Small intestine (tissue), 7 donors: Measurements from ENCODE around the gene TMEM163. TPM values are rescaled to one million over a fixed set of nuclear protein-coding genes. Genes with fewer than 3 reads are reported as not detected.
"Not testable (repeated sequence)": the region's sequence is repeated elsewhere in the genome, so short reads cannot be mapped to it uniquely, and the experiment has no call there.

Experiments used
- DNase-seq, 2 donors: peaks; one replicate each; pipeline versions ENCODE4 v3.0.0 to v3.0.0-alpha.2; 2013
- FAIRE-seq: peaks from 2 replicates; lab custom pipeline; 2012; peaks lifted over from hg19 to GRCh38; lab: Jason Lieb, UNC
- H3K27ac ChIP-seq, 3 donors: one replicate each; pipeline ENCODE4 v1.5.1; 2013; ENCODE audit warnings: low read length in 2 of 3, mild to moderate bottlenecking in 2 of 3, control low read depth in 1 of 3, inconsistent platforms in 1 of 3, low read depth in 1 of 3, moderate library complexity in 1 of 3
- H3K27me3 ChIP-seq, 3 donors: one replicate each; pipeline ENCODE4 v1.6.1; 2013; ENCODE audit warnings: low read length in 3 of 3, inconsistent platforms in 1 of 3; ENCODE audit not compliant: control insufficient read depth in 3 of 3, insufficient read depth in 3 of 3
- H3K36me3 ChIP-seq, 3 donors: one replicate each; pipeline ENCODE4 v1.6.1; 2013; ENCODE audit warnings: low read length in 3 of 3, inconsistent platforms in 1 of 3, low read depth in 1 of 3, mild to moderate bottlenecking in 1 of 3, moderate library complexity in 1 of 3; ENCODE audit not compliant: control insufficient read depth in 3 of 3, insufficient read depth in 2 of 3
- H3K4me1 ChIP-seq, 3 donors: one replicate each; pipeline ENCODE4 v1.6.1; 2013; ENCODE audit warnings: low read length in 2 of 3, inconsistent platforms in 1 of 3, low read depth in 1 of 3, mild to moderate bottlenecking in 1 of 3, moderate library complexity in 1 of 3; ENCODE audit not compliant: control insufficient read depth in 3 of 3, insufficient read depth in 2 of 3
- H3K4me3 ChIP-seq, 3 donors: one replicate each; pipeline ENCODE4 v1.5.1; 2013; ENCODE audit warnings: low read length in 3 of 3, control low read depth in 1 of 3, inconsistent platforms in 1 of 3, low read depth in 1 of 3, mild to moderate bottlenecking in 1 of 3, moderate library complexity in 1 of 3
- H3K9me3 ChIP-seq, 2 donors: one replicate each; pipeline ENCODE4 v1.6.1; 2013; ENCODE audit warnings: low read depth in 1 of 2, low read length in 1 of 2; ENCODE audit not compliant: control insufficient read depth in 2 of 2, insufficient read depth in 1 of 2
- WGBS, 3 donors: extraction: QIAGEN DNeasy Blood & Tissue Kit; methylation state at CpG; one replicate each; pipeline ENCODE4 v1.1.7; 2013; 5-methylcytosine and 5-hydroxymethylcytosine counted together
- polyA plus RNA-seq, 4 donors: library from polyadenylated mRNA; stranded (reverse) in 3 of 4; unstranded in 1 of 4; fragments of 200-250 nt in 3 of 4; fragments of 120-200 nt in 1 of 4; gene quantifications; one replicate each; pipeline versions ENCODE4 v1.2.1 to v1.2.3, GENCODE V29; 2013
- donor health status: healthy with polysubstance abuse.
- donor health status: control.
- donor health status: control.
- donor health status: Bipolar disorder and iron deficiency.
- donor health status: healthy.

Gene TMEM163
- polyA plus RNA-seq, 4 donors: 0.13 to 0.57 (median 0.38) TPM

DNA sequence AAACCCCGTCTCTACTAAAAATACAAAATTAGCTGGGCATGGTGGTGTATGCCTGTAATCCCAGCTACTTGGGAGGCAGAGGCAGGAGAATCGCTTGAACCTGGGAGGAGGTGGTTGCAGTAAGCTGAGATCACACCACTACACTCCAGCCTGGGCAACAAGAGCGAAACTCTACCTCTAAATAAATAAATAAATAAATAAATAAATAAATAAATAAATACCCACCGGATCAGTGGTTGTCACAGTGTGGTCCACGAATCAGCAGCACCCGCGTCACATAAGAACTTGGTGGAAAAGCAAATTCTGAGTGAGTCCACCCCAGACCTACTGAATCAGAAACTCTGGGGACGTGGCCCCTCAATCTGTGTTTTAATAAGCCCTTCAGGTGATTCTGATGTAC lies 211.6 kb downstream of the TMEM163 start:
- H3K9me3 ChIP-seq, H3K27ac ChIP-seq, H3K27me3 ChIP-seq, H3K4me1 ChIP-seq, FAIRE-seq, H3K4me3 ChIP-seq, H3K36me3 ChIP-seq, DNase-seq: not testable (repeated sequence)
- WGBS, 3 donors: 92 to 94% (median 93%) methylated on average over 8 of the region's 8 CpGs

- H3K27ac ChIP-seq: no peak overlapping the region
- H3K36me3 ChIP-seq: no peaks in the 10 kb centered on the region
- DNase-seq: no peak
- no peaks in the 10 kb centered on the region for H3K9me3 ChIP-seq
- H3K27me3 ChIP-seq: peaks cover 0 to 3% (median 0%) of the 10 kb centered on the region in 3 donors
- FAIRE-seq: no peak
- no peaks in the 10 kb centered on the region for H3K4me1 ChIP-seq
- H3K4me3 ChIP-seq: no peak overlapping the region
- WGBS, 3 donors: 68 to 74% (median 73%) methylated on average over 9 of the region's 9 CpGs
These were observed 213.4 kb downstream of the TMEM163 start for GRCh38 chr2:134505446-134505845.

- DNase-seq (no peak), FAIRE-seq (no peak)
- Histone ChIP-seq H3K36me3 (no peaks in the 10 kb centered on the region), H3K27me3 (peaks cover 0 to 3% (median 0%) of the 10 kb centered on the region in 3 donors), H3K4me3 (no peak overlapping the region), H3K4me1 (no peaks in the 10 kb centered on the region), H3K9me3 (no peaks in the 10 kb centered on the region), H3K27ac (no peak overlapping the region)
- 68 to 75% (median 71%) methylated on average over 5 of the region's 5 CpGs for WGBS, 3 donors
These were observed 214.0 kb downstream of the TMEM163 start for GRCh38 chr2:134504586-134505336.

DNA sequence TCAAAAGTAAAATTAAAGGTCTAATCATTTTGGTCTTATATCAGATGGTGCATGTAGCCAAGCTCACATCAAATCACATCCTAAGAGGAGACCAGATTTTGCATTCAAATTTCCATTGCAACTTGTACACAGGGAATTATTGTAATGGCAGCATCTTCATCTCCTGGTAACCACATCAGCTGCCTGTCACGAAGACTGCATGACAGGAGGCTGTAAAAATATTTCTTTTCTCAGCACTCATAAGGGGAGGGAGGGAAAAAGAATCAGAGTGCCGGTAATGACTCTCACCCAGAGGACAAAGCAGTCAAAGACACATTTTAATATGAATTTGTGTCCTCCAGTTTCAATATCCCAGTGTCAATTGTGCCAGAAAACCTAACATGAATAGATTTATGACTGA lies 216.7 kb downstream of the TMEM163 start:
- H3K4me1 ChIP-seq: no peaks in the 10 kb centered on the region
- WGBS, 3 donors: 51 to 54% (median 52%) methylated on average over 2 of the region's 2 CpGs
- no peak for DNase-seq
- no peak overlapping the region for H3K4me3 ChIP-seq
- peaks cover 0 to 3% (median 0%) of the 10 kb centered on the region in 3 donors for H3K27me3 ChIP-seq
- no peaks in the 10 kb centered on the region for H3K9me3 ChIP-seq
- no peak for FAIRE-seq
- no peaks in the 10 kb centered on the region for H3K36me3 ChIP-seq
- no peak overlapping the region for H3K27ac ChIP-seq

DNA sequence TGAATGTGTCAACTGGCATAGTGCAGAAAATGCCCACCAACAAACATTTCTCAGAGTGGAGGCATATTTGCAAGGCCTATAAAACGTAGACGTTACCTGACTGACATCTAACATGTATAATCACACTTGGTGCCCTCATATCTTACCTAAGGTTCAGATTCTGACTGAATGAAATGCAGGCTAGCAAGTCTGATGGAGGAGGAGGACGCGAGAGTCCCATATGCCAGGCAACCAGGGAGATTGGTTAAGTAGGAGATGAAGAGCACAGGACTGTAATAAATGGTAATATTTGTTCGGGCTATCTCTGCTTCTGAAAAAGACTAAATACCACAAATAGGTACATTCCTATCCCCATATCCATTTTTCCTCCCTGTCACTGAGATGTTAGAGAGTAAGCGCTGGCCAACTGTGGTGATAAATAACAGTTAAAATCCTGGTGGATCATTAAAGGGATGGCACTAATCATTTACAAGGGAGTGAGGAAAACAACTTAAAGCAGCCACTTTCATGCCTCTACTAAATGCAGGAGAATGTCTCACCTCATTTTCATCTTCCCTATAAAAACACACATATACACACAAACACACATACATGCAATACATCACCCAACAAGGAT lies 217.2 kb downstream of the TMEM163 start:
- Histone ChIP-seq H3K27me3 (peaks cover 0 to 3% (median 0%) of the 10 kb centered on the region in 3 donors), H3K36me3 (no peaks in the 10 kb centered on the region), H3K27ac (no peak overlapping the region), H3K4me3 (no peak overlapping the region), H3K4me1 (no peaks in the 10 kb centered on the region), H3K9me3 (no peaks in the 10 kb centered on the region)
- no peak for DNase-seq
- FAIRE-seq: no peak
- WGBS, 3 donors: 79 to 85% (median 84%) methylated on average over 6 of the region's 6 CpGs

DNA sequence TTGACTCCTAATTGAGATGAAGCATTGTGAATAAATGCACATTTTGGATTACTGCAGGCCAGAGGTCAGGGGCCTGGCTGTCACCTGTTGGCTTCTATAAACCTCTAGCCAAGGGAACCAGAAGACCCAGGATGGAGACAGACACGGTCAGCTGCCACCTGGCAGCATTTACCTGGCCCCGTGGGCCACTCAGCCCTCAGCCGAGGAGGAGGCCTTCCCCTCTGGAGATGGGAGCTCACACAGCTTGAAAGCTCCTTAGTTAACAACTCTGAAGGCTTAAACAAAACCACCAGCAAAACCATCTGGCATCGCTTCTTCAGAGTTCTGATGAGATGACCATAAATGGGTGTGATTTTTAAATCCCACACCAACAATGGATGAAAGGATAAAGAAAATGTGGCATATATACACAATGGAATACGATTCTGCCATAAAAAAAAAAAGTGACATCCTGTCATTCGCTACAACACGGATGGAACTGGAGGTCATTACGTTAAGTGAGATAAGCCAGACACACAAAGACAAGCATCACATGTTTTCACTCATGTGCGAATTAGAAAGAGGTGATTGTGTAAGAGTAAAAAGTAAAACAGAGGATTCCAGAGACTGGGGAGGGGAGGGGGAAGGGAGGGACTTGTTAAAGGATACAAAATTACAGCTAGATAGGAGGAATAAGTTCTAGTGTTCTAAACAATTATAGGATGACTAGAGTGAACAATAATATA lies 218.4 kb downstream of the TMEM163 start:
- 59 to 66% (median 64%) methylated on average over 9 of the region's 9 CpGs for WGBS, 3 donors
- DNase-seq: no peak
- peaks cover 0 to 3% (median 0%) of the 10 kb centered on the region in 3 donors for H3K27me3 ChIP-seq
- H3K9me3 ChIP-seq: no peaks in the 10 kb centered on the region
- H3K4me1 ChIP-seq: no peaks in the 10 kb centered on the region
- no peak overlapping the region for H3K27ac ChIP-seq
- no peaks in the 10 kb centered on the region for H3K36me3 ChIP-seq
- FAIRE-seq: no peak
- no peak overlapping the region for H3K4me3 ChIP-seq

- Histone ChIP-seq H3K4me1 (no peaks in the 10 kb centered on the region), H3K4me3 (no peak overlapping the region), H3K27me3 (no peaks in the 10 kb centered on the region), H3K27ac (no peak overlapping the region), H3K36me3 (no peaks in the 10 kb centered on the region), H3K9me3 (no peaks in the 10 kb centered on the region)
- FAIRE-seq (no peak), DNase-seq (no peak)
- WGBS, 3 donors: 65 to 75% (median 70%) methylated on average over 9 of the region's 9 CpGs
These were observed 219.4 kb downstream of the TMEM163 start for GRCh38 chr2:134499307-134499926.

DNA sequence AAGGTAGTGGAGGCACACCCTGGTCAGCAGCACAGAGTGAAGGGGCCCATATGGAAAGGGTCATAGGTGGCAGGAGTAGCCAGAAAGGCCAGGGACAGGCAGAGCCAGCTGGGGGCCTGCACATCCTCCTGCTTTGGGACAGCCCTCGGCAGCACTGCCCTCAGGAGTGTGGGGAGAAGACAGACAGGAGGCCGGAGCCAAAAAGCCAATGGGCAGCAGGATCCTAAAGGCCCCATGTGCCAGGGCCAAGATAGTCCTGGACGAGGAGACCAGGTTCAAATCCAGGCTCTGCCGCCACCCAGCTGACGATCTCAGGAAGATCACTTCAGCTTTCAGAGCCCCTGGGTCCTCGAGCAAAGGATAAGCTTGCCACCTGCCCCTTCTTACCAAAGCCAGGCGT lies 220.1 kb downstream of the TMEM163 start:
- no peak overlapping the region for H3K27ac ChIP-seq
- no peak overlapping the region for H3K4me3 ChIP-seq
- WGBS, 3 donors: 66 to 84% (median 77%) methylated on average over 7 of the region's 7 CpGs
- H3K27me3 ChIP-seq: no peaks in the 10 kb centered on the region
- DNase-seq: no peak
- no peaks in the 10 kb centered on the region for H3K9me3 ChIP-seq
- H3K4me1 ChIP-seq: no peaks in the 10 kb centered on the region
- FAIRE-seq: no peak
- H3K36me3 ChIP-seq: no peaks in the 10 kb centered on the region
